ENCODE data around the gene EEPD1.

Gene EEPD1

DNA sequence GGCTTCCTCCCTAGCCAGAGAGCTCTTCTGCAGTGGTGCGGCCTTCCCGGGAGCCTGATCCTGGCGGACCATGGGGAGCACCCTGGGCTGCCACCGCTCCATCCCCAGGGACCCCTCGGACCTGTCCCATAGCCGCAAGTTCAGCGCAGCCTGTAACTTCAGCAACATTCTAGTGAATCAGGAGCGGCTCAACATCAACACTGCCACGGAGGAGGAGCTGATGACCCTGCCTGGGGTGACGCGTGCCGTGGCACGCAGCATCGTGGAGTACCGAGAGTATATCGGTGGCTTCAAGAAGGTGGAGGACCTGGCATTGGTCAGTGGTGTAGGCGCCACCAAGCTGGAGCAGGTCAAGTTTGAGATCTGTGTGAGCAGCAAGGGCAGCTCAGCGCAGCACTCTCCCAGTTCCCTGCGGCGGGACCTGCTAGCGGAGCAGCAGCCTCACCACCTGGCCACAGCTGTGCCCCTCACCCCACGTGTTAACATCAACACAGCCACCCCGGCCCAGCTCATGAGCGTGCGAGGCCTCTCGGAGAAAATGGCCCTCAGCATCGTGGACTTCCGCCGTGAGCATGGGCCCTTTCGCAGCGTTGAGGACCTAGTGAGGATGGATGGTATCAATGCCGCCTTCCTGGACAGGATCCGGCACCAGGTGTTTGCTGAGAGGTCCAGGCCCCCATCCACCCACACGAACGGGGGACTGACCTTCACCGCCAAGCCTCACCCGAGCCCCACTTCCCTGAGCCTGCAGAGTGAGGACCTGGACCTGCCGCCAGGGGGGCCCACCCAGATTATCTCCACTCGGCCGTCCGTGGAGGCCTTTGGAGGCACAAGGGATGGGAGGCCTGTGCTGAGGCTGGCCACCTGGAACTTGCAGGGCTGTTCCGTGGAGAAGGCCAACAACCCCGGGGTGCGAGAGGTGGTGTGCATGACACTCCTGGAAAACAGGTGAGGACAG is 1.5 kb downstream of the EEPD1 start:
- no peak for DNase-seq (ENCODE audit: insufficient read length, low spot score)

DNA sequence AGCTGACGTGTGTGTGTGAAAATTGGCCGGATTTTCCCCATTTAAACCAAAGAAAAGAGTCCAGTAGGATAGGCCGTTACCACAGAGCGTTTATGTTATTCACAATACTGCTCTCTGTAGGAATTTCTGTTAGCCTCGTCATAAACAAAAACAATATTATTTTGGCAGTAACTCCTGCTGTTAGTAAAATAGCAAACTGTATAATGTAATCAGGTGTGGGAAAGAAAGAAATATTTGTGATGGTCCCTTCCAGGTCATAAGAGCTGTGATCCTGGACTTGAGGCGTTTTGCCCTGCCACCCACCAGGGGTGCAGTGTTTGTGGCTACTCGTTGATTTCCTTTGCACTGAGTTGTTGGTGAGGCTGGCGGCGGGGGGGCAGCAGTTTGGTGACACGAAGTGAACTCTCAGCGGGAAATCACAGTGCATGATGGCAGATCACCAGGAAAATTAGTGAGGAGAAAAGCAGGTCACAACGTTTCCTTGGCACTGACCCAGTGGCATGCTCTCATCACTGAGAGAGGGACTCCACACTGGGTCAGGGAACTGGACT is 2.8 kb downstream of the EEPD1 start:
- FAIRE-seq (no peak), DNase-seq (ENCODE audit: insufficient read length, low spot score) (no peak)

More for the DNA sequence above, 1.5 kb downstream of the EEPD1 start:
- no peak for FAIRE-seq

DNA sequence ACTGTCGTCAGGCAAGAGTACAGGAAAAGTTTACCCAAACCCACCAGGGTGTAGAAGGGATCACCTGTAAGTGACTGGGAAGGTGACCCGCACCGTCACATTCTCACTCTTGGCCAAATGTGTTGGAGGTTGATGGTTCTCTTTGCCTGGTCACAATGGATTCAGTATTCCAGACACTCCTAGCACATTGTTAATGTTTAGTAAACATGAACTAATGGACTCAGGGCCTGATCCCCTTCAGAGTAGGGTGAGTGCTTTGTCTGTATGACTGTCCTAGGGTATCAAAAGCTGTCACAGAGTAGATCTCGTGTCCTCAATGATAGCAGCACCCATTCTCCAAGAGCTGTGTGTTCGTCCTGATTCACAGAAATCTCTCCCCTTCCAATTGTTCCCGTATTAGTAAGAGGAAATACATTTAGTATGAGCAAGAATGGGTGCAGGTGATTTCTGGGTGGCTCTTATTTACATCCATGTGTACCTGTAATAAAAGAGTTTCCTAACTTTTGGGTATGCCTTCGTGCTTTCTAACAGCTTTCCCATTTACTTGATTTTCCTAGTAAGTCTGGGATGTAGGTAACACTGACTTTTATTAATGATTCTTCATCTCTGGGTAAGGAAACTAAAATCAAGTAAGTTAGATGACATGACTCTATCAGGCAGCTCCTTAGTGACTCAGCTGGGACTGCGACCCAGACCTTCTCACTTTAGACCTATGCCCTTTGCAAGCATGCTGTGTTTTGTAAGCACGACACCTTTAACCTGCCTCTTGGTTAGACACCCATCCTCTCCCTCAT is 4.7 kb downstream of the EEPD1 start:
- FAIRE-seq, result no peak
- DNase-seq (ENCODE audit: insufficient read length, low spot score), result no peak

DNA sequence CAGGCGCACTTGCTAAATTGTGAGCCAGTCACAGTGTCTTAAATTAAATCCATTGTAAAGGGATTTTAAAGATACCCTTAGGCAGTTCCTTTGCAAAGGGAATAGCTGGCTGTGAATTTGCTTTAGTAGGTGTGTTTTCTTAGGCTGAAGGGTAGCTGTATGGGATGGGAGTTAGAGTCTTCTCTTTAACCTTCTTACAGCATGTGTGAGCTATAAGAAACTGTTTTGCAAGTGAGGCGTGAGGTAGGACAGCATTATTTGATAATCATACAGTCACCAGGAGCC is 5.2 kb downstream of the EEPD1 start:
- DNase-seq (ENCODE audit: insufficient read length, low spot score) (no peak), FAIRE-seq (no peak)

DNA sequence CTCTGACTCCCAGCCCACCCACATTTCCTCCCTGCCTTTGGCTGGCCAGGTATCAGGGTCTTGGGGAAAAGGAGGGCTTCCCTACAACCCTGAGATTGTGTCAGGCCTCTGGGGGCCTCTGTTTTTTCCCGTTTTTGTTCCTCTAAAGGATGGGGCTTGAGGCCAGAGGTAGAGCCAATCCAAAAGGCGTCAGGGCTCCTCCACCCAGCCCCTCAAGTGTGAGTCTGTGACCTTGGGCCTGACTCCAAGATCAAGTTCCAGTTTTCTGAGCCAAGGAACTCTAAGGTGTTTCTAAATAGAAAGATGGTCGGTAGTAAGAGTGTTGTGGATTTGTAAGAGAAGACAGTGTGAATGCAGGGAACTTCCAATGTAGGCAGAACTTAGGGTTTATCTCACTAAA is 6.6 kb downstream of the EEPD1 start:
- FAIRE-seq (no peak), DNase-seq (ENCODE audit: insufficient read length, low spot score) (no peak)

DNA sequence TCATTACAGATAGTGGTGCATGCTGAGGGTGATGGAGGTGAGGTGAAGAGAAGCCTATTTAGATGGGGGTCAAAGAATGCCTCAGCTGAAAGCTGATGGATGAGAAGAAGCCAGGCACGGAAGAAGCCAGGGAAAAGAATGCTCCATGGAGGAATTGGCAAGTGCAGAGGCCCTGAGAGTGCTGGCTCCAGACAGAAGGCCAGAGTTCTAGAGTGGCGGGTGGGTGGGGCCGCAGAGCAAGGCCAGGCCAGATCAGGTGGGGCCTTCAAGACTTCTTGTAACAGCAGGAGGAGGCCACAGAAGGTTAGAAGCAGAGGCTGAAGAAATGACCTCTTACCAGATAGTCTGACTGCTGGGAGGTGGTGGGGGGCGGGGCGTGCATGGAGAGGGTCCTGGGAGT is 7.3 kb downstream of the EEPD1 start:
- DNase-seq (ENCODE audit: insufficient read length, low spot score) (no peak), FAIRE-seq (no peak)

DNA sequence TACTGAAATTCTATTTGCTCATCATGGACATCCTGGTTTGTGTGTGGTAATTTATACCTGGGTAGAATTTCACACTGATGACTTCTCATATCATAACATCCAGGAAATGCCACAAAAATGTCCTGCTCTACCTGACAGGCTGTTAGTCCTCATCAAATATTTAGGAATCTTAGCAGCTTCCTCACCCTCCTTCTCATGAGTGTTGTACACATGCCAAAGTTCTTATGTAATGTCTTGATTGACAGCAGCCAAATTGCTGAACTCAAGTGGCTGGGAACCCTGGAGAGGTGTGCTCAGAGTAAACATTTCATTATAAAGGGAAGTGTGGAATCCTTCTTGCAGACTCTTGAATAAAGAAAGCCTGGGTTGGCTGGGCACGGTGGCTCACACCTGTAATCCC is 8.9 kb downstream of the EEPD1 start:
- DNase-seq (ENCODE audit: insufficient read length, low spot score) (no peak), FAIRE-seq (no peak)

DNA sequence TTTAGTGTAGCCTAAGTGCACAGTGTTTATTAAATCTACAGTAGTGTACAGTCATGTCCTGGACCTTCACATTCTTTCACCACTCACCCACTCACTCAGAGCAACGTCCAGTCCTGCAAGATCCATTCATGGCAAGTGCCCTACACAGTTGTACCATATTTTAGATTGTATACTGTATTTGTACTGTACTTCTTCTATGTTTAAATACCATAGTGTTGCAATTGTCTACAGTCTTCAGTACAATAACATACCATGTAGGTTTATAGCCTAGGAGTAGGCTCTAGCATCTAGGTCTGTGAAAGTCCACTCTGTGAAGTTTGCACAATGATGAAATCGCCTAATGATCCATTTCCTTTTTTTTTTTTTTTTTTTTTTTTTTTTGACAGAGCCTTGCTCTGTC is 12.0 kb downstream of the EEPD1 start:
- no peak for FAIRE-seq
- no peak for DNase-seq (ENCODE audit: insufficient read length, low spot score)

DNA sequence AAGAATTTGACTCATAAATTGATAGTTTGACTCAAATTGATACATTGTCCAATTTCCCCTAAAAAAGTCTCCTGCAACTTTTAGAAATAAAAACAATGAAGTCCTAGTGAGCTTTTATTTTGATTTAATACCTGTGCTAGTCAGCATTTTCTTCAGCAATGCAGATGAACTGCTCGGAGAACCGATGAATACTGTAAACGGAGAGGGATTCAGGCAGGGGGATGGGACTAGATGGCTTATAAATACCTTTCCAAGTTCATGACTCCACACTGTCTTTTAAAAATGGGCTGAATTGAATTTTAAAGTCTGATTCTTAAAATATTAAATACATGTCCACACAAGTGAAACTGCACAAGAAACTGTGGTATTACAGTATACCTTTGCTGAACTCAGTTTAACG is 12.7 kb downstream of the EEPD1 start:
- no peak for DNase-seq (ENCODE audit: insufficient read length, low spot score)
- no peak for FAIRE-seq

DNA sequence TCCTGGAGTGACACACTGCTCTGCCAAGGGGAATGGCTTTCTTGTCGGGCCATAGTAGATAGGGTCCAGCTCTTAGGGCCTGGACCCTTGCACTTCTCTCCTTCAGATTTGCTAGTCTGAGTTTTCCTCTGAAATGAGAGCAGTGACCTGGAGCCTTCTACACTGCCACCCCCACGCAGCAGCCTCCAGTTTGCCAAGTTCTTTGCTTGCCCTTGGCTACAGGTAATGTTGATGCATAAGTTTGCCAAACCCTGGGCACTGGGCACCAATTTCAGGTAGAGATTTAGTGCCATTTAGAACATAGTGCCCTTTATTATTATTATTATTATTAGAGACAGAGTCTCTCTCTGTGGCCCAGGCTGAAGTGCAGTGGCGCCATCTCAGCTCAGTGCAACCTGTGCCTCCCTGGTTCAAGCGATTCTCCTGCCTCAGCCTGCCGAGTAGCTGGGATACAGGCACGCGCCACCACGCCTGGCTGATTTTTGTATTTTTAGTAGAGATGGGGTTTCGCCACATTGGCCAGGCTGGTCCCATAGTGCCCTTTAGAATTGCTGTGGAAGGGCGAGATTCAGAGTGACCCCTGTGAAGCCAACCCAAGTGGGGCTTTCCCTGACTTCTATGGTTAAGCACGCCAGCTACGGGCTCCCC is 14.5 kb downstream of the EEPD1 start:
- DNase-seq (ENCODE audit: insufficient read length, low spot score) (no peak), FAIRE-seq (no peak)

DNA sequence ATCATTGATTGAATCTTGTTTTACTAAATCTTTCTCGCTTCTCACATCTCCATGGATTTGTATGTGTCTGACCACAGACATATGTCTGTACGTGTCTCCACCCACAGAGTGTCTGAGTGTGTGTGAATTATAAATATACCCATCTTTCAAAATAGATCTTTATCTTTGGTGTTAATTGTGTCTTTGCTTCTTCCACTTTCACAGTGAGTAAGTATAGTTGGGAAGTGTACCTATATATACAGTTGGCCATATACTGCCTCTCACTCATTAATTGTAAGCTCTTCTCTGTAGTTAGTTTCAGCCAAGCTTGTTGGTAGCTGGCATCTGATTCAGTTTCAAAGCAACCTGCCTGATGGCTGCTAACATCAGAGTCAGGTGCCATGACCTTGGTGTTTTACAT is 18.4 kb downstream of the EEPD1 start:
- FAIRE-seq (no peak), DNase-seq (ENCODE audit: insufficient read length, low spot score) (no peak)

DNA sequence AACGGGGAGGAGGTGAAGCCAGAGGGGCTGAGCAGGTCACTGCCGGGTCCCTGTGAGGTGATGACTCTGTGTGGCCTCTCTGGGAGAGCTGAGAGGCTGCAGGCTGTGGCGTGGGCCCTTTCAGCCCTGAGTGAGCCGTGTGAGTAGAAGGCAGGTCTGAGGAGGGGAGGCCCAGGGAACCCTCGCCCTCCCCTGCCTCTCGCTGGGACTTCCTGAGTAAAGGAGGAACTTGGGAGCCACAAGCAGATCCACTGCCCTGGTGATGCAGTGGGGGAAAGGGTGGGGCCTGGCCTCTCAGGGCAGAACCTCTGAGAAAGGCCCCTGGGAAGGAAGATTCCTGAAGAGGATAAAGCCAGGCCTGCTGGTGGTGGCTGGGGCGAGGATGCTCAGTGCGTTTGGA is 22.8 kb downstream of the EEPD1 start:
- DNase-seq (ENCODE audit: insufficient read length, low spot score) (no peak), FAIRE-seq (no peak)

DNA sequence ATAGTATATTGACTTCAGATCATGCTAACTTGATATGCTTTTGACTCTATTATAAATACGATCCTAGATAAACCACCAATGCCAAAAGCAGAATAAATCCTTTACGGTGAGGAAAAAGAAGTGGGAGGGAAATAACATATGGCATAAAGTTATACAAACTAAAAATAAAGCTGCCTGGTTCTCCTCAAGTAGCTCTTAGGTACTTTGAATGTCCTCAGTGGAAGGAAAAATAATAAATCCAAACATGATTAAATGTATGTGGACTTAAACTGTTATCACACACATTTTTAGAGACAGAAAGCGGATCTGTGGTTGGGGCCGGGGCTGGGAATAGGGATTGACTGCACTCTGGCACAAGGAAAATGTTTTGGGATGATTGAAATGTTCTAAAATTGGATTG is 23.6 kb downstream of the EEPD1 start:
- FAIRE-seq, result no peak
- DNase-seq (ENCODE audit: insufficient read length, low spot score), result no peak

DNA sequence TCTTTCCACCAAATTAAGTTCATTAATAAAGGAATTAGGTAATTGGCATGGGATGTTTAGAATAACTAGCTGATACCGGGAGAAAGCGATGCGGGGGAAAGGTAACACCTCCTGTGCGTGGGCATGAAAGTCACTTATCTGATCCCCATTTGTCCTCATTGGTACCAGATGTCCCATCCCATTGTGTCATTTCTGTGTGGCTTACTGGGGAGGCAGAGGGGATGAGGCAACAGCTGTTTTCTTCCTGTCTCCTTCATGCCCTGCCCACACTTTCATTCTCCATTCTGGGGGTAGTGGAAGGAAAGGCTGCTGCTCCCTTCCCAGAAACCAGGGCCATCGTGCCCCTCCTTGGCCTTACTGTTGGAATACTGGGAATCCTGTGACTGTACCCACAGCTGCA is 27.1 kb downstream of the EEPD1 start:
- DNase-seq (ENCODE audit: insufficient read length, low spot score), result no peak
- no peak for FAIRE-seq

DNA sequence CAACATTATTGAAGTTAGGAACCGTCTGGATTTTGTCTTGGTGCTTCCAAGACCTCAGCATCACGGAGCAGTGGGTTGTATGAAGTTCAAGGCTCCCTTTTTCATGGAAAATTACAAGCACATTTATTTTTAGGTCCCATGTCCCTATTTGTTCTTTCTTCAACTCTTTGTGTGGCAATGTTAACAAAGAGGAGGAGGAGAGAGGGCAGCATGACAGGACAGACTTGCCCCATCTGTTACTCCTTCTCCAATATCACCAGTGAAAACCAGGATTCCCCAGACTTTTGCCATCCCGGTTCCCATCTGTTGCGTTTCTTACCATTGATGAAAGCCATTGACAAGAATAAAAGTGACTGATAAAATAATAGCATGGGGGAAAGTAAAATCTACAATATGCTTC is 28.6 kb downstream of the EEPD1 start:
- DNase-seq (ENCODE audit: insufficient read length, low spot score) (no peak), FAIRE-seq (no peak)

DNA sequence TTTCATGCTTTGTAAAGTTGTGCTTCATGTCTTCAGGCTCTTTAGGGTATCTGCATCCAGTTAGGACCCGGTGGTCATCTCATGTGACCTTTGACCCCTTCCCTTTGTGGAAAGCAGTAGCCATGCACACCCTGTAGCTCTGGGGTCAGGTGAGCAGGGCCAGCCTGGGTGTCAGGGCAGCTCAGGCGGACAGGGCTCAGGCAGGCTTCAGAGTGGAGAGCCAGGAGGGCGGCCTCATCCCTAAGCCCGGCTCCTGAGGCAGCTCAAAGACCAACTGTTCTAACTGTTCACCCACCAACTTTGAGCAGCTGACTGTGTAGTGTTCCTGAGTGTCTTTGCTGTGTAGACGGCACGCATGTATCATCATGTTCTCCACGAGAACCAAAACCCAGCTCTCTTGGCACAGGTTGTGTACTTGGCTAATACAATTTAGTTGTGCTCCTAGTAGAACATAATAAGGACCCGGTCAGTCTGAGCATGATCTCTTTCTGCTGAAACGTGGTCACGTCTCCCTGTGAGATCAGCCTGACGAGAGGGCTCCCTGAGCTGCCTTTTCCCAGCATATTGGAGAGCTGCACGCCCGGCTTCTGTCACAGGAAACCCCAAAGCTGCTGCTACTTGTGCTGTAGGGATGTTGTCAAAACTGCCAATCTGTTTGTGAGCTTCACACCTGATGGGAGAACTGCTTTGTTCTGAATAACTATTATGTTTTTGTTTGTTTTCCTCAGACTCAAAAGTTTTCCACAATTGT is 30.0 kb downstream of the EEPD1 start:
- no peak for DNase-seq (ENCODE audit: insufficient read length, low spot score)
- FAIRE-seq, result no peak

DNA sequence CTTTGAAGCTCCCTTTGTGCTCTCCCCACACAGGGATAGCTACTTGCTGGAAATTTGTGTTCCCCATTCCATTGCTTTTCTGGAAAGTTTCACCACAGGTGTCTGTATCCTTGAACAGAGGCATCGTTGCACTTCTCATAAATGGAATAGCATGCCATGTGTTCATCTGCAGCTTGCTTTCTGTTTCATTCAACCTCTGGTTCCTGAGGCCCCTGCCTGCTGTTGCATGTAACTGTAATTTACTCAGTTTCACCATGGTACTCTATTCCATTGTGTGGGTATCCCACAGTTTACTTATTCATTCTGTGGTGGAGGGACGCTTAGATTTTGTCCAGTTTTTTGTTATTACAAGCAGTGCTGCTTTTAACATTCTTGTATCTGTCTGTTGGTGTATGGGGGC is 32.0 kb downstream of the EEPD1 start:
- FAIRE-seq, result no peak
- no peak for DNase-seq (ENCODE audit: insufficient read length, low spot score)

DNA sequence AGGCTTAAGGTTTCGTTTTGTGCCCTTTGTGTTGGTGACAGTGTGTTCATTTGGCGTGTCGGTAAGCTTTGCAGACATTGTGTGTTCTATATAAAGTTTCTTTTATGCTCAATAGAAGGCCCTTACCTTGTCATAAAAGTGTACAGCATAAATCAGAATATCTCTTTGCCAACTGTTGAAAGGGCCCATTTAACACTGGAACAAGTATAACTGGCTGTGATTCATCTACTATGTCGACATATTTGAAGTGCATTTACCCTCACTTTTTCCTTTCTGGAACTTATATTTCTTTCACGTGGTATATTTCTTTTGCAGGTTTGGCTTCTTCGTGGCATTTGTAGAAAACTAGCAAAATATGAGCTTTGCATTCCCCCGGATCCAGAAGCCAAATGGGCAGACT is 32.7 kb downstream of the EEPD1 start:
- FAIRE-seq (no peak), DNase-seq (ENCODE audit: insufficient read length, low spot score) (no peak)

DNA sequence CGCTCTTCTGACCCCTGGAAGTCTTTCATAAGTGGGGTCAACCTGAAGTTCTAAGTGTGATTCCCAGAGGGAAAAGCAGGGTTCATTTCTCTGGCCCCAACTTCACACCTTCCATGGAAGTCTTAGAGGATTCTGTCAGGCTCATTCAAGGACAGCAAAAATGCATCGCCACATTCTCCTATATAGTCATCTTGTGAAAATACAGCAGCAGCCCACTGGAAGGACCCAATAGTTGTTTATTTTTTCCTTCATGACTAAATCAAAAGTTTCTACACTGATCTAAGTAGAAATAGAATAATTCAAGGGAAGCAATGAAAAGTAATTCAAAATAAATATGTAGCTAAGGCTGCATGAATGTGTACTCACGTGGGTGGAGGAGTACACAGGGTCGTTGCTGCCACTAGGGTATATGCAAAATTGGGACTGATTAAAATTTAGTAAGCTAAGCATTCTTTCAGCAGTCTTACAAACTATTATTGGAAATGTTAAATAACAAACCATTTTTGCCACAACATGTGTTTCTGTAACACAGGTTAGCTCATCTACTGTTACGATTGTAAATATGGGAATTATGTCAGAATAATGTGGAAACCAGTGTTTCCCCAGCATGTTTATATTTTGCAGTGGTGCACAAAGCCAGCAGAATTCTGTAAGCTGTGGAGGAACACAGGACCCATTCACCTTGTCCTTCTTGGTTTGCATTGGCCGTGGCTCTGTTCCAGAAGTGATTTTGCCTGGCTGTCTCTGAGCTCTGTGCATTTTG is 33.5 kb downstream of the EEPD1 start:
- no peak for FAIRE-seq
- DNase-seq (ENCODE audit: insufficient read length, low spot score), result no peak

DNA sequence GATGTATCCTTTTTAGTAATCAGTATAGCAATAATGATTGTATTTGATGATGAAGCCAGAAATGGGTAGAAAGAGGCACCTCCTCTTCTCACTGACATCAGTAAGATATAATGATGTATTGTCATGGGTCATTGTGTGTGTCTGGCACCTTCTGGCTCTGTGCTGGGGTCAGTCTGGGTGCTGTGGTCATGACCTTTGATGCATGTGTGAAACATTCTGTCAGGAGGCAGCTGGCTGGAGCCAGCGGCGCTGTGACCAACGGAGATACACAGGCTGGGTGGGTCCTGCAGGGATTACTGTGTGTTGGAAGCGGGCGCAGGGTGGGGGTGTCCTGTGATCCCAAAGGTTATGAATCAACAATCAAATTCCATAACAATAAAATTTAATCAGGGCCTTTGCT is 35.2 kb downstream of the EEPD1 start:
- FAIRE-seq (no peak), DNase-seq (ENCODE audit: insufficient read length, low spot score) (no peak)

Measured in GM19239 (cell line).